HG03457 (cell line): ENCODE data around the gene PPFIA1.
"Not testable (repeated sequence)": the region's sequence is repeated elsewhere in the genome, so short reads cannot be mapped to it uniquely, and the experiment has no call there.

Source experiments
- ATAC-seq: cut with Tn5 transposase; IDR thresholded peaks from one replicate; pipeline ENCODE4 v1.9.1; 2021; ENCODE audit warnings: moderate number of reproducible peaks; ENCODE audit not compliant: unreplicated experiment

PPFIA1 gene

GRCh38 chr11:70384566-70385152 lies 114.2 kb downstream of the PPFIA1 start:
- ATAC-seq: no peak

- no peak for ATAC-seq
Measured at GRCh38 chr11:70387564-70387963, 117.1 kb downstream of the PPFIA1 start.

DNA sequence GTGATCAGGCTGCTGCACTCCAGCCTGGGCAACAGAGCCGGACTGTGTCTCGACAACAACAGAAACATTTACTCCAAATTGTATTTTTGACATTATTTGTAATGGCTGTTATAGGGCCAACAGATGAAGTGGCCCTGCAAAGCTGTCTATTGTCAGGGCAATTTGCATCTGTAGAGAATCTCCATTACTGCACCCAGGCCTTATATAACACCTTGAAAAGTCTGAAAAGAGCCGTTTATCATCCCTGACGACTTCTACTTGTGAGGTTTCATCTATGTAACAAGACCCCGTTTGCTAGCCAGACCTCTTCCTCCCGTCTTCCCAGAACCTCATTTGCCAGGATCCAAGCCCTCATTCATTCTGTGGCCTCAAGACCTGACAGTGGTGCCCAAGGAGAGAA lies 118.7 kb downstream of the PPFIA1 start:
- ATAC-seq: no peak

DNA sequence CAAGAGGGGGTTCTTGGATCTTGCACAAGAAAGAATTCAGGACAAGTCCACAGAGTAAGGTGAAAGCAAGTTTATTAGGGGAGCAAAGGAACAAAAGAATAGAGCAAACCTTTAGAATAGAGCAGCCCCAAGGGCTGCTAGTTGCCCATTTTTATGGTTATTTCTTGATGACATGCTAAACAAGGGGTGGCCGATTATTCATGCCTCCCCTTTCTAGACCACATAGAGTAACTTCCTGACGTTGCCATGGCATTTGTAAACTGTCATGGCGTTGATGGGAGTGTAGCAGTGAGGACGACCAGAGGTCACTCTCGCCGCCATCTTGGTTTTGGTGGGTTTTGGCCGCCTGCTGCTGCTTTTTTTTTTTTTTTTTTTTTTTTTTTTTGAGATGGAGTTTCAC lies 120.4 kb downstream of the PPFIA1 start:
- not testable (repeated sequence) for ATAC-seq

- ATAC-seq: no peak
Measured at GRCh38 chr11:70394211-70394950, 123.9 kb downstream of the PPFIA1 start.

GRCh38 chr11:70397336-70397982 lies 127.0 kb downstream of the PPFIA1 start:
- no peak for ATAC-seq

DNA sequence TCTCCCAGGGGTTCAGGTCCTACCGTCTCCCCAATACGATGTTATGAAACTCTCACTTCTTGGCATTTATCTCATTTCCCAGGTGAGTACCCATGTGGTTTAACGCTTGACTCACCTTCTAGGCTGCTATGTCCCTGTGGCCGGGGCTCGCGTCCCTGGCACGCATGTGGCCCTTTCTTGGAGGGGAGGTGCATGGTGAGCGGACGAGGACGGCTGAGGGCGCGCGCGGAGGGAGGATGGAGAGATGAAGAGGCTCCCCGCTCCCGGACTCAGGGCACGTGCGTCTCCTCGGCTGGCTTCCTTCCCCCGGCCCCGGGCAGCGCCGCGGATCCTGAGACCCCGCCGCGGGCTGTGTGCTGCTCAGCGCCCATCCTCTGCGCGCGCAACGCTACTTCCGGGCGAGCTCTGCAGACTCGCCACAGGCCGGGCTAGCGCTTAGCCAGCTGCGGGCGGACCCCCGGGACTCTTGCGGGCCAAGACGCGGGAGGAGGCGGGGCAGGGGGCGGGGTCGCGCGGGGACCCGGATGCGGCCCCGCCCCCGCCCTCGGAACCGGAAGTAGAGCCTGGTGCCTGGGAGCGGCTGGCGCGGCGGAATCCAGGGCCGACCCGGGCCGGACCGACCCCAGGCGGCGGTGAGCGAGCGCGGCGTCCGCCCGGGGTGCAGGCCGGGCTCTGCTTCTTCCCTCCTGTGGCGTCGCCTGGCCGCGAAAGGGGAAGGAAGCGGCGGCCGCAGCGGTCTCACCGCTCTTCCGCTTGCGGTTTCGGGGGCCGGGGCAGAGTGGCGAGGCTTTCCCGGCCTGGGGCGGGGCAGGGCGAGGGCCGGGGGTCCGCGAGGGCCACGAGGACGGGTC lies 127.7 kb downstream of the PPFIA1 start, which contains the start of gene CTTN:
Gene CTTN, plus strand, starts transcription at position 547 of the 851 bp plus-strand sequence. CDS start 8,769 bp downstream, outside the sequence.
- no peak for ATAC-seq

GRCh38 chr11:70398834-70399680 lies 128.6 kb downstream of the PPFIA1 start:
- no peak for ATAC-seq

DNA sequence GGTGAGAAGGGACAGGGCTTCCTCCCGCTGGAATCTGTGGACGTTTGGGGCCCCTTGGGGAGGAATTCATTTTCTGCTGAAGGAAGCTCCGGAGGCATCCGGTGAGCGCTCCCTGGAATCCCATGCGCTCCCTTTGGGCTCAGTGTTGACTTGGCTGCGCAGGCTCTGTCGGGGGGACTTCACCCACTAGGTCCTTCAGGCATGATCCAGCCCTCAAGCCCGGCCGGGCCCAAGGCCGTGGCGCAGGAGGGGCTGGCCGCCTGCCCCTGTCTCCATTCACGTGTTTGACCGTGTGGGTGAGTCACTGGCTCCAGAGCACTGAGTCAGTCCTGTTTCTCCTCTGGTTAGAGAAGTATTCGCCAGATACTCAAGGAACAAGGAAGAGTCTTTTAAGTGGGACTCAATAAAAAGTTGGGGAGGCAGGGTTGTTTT lies 129.2 kb downstream of the PPFIA1 start:
- ATAC-seq: no peak

- no peak for ATAC-seq
Measured at GRCh38 chr11:70400643-70401042, 130.2 kb downstream of the PPFIA1 start.

DNA sequence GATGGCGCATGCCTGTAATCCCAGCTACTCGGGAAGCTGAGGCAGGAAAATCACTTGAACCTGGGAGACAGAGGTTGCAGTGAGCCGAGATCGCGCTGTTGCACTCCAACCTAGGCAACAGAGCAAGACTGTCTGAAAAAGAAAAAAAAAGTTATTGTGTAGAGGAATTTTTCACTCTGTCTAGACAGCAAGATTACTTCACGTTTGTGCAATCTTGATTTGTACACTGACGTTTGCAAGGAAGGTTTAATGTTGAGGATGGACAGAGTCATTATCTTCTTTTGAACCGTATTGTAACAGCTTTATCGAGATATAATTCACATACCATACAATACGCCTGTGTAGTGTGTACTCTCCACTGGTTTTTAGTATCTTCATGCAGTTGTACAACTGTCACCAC lies 131.5 kb downstream of the PPFIA1 start:
- no peak for ATAC-seq

GRCh38 chr11:70402685-70403084 lies 132.2 kb downstream of the PPFIA1 start:
- ATAC-seq: no peak

DNA sequence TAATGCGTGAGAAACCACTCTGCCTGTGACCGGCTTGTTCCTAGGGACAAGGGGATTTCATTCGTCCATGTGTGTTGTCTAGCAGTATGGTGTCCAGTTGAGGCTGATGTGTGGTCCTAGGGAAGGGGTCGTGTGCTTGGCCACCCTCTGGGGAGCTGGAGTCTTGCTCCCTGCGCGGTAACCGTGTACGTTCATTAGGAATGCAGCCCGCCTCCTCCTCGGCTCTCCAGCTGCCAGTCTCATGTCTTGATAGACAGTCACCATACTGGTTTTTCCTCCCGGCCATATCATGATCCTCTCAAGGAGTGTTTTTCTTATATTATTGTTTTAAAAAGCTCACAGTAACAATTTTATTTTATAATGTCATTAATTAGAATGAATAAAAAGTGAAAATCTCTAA lies 133.8 kb downstream of the PPFIA1 start:
- ATAC-seq: no peak

DNA sequence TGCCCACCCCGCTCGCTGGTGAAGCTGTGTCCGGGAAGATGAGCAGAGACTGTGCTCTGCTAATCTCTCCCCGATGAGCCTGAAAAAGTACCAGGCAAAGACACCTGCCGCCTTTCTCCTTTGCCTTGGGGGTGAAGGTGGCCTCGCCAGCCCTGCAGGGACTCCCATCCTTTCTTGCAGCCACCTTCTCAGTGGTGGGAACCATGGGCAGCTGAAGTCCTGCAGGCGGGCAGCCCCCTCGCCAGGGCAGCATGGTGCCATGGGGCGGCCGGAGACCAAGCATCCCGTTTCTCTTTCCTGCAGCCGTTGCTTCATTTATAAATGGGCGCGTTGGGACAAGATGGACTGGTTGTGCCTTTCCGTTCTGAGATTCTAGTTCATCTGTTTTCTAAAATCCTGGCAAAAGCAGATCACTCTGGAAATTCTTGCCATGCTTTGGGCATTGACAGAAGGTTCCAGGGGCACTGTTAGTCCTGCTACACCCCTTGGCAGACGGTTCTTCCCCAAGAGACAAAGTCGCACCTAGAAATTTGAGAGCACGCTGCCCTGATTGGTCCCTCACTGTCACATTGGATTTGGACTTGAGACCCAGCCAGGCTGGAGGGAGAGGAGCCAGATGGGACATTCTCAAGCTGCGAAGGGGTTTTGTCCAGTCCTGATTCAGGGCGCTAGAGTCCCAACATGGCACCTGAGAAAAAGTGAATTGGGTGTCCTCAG lies 135.3 kb downstream of the PPFIA1 start:
- ATAC-seq: no peak

DNA sequence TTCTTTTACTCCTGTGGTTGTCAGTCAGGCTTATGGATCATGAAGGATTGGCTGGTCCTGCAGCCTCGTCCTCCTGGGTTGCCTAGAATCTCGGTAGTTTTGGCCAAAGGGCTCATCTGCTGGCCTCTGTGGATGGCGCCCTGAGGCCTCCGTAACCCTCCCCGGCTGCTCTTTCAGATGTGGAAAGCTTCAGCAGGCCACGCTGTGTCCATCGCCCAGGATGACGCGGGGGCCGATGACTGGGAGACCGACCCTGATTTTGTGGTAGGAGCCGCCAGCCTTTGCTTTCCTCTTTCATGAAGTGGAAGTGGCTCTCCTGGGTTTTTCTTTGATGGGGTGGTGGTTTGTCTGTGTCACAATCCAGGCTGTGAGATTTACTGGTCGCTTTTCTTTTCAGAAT lies 136.6 kb downstream of the PPFIA1 start:
- ATAC-seq: no peak

- ATAC-seq: no peak
Measured at GRCh38 chr11:70407814-70408213, 137.3 kb downstream of the PPFIA1 start.

- not testable (repeated sequence) for ATAC-seq
Measured at GRCh38 chr11:70408326-70408725, 137.8 kb downstream of the PPFIA1 start.

DNA sequence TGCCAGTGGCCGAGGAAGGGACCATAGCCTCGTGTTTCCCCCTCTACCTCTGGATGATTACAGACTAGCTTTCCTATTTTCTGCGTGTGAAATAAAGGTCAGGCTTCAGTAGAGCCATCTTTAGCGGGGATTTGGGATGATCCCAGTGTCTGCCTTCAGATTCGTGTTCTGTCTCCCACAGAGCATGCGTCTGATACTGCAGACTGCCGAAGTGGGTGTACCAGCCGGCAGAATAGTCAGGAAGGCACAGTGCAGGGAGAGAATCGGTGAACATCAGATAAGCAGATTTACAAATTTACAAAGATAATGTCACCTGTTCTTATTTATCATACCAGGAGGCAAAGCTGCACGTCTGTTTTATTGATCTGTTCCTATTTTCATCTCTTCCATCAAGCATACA lies 138.9 kb downstream of the PPFIA1 start:
- ATAC-seq: no peak

DNA sequence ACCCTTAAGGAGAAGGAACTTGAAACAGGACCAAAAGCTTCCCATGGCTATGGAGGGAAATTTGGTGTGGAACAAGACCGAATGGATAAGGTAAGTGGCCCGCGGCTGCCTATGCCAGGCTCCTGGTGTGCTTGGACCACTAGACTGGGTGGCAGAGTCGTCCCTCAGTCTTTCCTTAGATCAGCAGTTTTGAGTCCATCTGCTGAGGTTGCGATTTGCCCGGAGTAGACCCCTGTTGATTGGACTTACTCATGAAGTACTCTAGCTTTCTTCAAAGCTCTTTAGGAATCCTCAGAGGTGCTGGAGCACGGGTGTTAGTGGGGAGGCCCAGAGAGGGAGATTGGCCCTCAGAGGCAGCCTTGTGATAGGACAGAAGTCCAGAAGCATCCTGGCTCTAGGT lies 139.4 kb downstream of the PPFIA1 start:
- ATAC-seq: no peak
